GM18502 (cell line): ENCODE data around the gene ZNF333.
"Not testable (repeated sequence)": the region's sequence is repeated elsewhere in the genome, so short reads cannot be mapped to it uniquely, and the experiment has no call there.

Experiments used
- ATAC-seq: cut with Tn5 transposase; IDR thresholded peaks from one replicate; pipeline ENCODE4 v1.9.1; 2021; ENCODE audit warnings: mild to moderate bottlenecking; ENCODE audit not compliant: unreplicated experiment, poor library complexity

The ZNF333 gene

GRCh38 chr19:14695471-14695870, 5.6 kb downstream of the ZNF333 start:
- ATAC-seq: no peak

GRCh38 chr19:14699641-14700040, 9.8 kb downstream of the ZNF333 start:
- no peak for ATAC-seq

- ATAC-seq: no peak
Measured at GRCh38 chr19:14700711-14701375, 11.0 kb downstream of the ZNF333 start.

- ATAC-seq: no peak
Measured at GRCh38 chr19:14703833-14704232, 14.0 kb downstream of the ZNF333 start.

GRCh38 chr19:14704450-14704849, 14.6 kb downstream of the ZNF333 start:
- ATAC-seq: no peak

- ATAC-seq: no peak
Measured at GRCh38 chr19:14715841-14716240, 26.0 kb downstream of the ZNF333 start.

- no peak for ATAC-seq
Measured at GRCh38 chr19:14718522-14719116, 28.8 kb downstream of the ZNF333 start.

GRCh38 chr19:14719162-14719561, 29.3 kb downstream of the ZNF333 start:
- ATAC-seq: no peak

GRCh38 chr19:14722127-14722526, 32.3 kb downstream of the ZNF333 start:
- ATAC-seq: no peak

- no peak for ATAC-seq
Measured at GRCh38 chr19:14728595-14728994, 38.7 kb downstream of the ZNF333 start.

GRCh38 chr19:14731200-14731599, 41.4 kb downstream of the ZNF333 start:
- no peak for ATAC-seq

- ATAC-seq: no peak
Measured at GRCh38 chr19:14732510-14732909, 42.7 kb downstream of the ZNF333 start.

- no peak for ATAC-seq
Measured at GRCh38 chr19:14733574-14733973, 43.7 kb downstream of the ZNF333 start.

- ATAC-seq: no peak
Measured at GRCh38 chr19:14735915-14736314, 46.1 kb downstream of the ZNF333 start.

GRCh38 chr19:14746886-14747285, 57.0 kb downstream of the ZNF333 start:
- no peak for ATAC-seq

GRCh38 chr19:14748601-14749000, 58.8 kb downstream of the ZNF333 start:
- ATAC-seq: no peak

- no peak for ATAC-seq
Measured at GRCh38 chr19:14758816-14759215, 69.0 kb downstream of the ZNF333 start.

- no peak for ATAC-seq
Measured at GRCh38 chr19:14761607-14762006, 71.8 kb downstream of the ZNF333 start.

- no peak for ATAC-seq
Measured at GRCh38 chr19:14762111-14762510, 72.3 kb downstream of the ZNF333 start.

GRCh38 chr19:14763497-14764145, 73.8 kb downstream of the ZNF333 start:
- no peak for ATAC-seq

- ATAC-seq: no peak
Measured at GRCh38 chr19:14764401-14764800, 74.6 kb downstream of the ZNF333 start.

GRCh38 chr19:14765403-14765802, 75.6 kb downstream of the ZNF333 start:
- not testable (repeated sequence) for ATAC-seq
